ENCODE data around the gene ZFP92.

ZFP92 gene

DNA sequence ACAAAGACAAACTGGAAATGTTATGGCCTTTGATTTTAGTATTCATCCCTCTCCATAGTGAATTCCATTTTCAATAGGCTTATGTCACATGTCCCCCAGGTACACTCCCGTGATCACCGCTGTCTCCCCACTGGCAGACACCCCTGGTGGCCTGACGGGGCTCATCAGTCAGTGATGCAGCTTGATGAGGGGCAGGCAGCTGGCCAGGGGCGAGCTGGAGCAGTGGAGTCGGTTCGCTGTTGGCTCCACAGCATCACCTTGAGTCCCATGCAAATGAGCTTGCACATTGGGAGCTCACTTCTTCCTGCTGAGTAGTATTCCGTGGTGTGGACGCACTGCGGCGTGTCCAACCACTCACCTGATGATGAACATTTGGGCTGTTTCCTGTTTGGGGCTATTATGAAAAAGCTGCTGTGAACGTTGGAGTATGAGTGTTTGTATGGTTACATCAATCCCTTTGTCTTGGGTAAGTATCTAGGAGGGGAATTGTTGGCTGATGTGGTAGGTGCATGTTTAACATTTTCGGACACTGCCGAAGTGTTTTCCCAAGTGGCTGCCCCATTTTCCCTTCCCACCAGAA lies 29.4 kb downstream of the ZFP92 start:
- no peak for DNase-seq (ENCODE audit: low spot score)

GRCh38 chrX:153441296-153441695 lies 30.0 kb downstream of the ZFP92 start:
- no peak for DNase-seq (ENCODE audit: low spot score)

GRCh38 chrX:153441981-153442380 lies 30.7 kb downstream of the ZFP92 start:
- DNase-seq (ENCODE audit: low spot score) = no peak

DNA sequence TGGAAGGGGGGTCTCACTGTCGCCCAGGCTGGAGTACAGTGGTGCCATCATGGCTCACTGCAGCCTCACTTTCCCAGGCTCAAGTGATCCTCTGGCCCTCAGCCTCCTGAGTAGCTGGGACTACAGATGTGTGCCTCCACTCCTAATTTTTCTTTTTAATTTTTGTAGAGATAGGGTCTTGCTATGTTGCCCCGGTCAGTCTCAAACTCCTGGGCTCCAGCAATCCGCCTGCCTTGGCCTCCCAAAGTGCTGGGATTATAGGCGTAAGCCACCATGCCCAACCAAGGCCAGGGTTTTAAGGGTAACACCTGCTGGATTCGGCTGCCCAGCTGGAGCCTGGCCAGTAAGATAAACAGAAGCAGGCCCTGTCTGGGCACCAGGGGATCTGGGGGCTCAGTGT lies 31.2 kb downstream of the ZFP92 start:
- DNase-seq (ENCODE audit: low spot score) = no peak

- DNase-seq (ENCODE audit: low spot score) = no peak
Observed at GRCh38 chrX:153443476-153444332, 32.4 kb downstream of the ZFP92 start.

GRCh38 chrX:153444333-153445011 lies 33.2 kb downstream of the ZFP92 start:
- DNase-seq (ENCODE audit: low spot score) = no peak

- DNase-seq (ENCODE audit: low spot score) = no peak
Observed at GRCh38 chrX:153445106-153445855, 34.0 kb downstream of the ZFP92 start.

GRCh38 chrX:153445856-153446635 lies 34.8 kb downstream of the ZFP92 start, which contains the start of gene TREX2:
Gene TREX2, minus strand, starts transcription at chrX:153446056. Its CDS starts 626 bp downstream, at chrX:153445430.
- no peak for DNase-seq (ENCODE audit: low spot score)

- DNase-seq (ENCODE audit: low spot score) = no peak
Observed at GRCh38 chrX:153446636-153446936, 35.3 kb downstream of the ZFP92 start.

DNA sequence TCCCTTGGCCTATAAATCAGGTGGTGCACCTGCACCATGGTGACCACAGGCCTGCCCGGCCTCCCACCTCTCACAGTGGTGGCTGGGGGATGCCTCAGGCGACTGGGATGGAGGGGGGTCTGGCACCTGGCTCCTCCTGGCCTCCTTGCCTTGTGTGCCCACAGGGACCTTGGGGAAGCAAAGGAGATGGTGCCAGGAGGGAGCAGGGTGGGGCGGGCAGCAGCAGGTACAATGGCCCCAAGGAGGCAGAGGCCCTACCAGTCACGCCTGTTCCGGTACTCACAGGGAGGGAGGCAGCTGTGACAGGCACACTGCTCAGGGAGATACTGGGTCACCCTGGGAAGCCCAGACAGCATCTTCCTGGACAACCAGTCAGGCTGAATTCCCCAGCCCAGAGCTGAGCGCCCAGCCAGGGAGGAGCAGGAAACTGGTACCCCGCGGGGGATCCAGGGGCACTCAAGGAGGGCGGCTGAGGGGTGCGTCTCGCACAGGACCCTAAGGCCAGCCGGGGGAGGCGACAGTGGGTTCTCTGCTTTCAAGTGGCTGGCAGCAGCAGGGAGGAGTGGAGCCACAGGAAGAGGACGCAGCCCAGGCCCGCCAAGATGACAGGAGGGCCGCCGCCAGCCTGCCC lies 35.8 kb downstream of the ZFP92 start:
- DNase-seq (ENCODE audit: low spot score) = no peak

DNA sequence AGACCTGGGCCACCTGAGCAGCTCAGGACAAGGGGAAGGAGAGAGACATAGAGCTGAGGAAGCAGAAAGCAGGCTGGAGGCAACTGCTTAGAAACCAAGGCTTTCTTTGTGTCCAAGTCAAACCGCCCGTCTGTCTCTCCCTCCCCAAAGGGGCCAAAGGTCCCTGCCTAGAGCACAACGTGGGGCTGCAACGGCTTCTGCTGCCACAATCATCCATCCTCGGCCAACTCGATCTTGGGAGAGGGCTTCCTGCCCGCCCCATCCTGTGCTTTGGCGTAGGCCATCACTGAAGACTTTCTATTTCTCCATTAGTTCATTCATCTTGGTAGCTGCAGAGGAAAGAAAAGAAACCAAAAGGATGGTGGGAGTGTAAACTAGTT lies 36.3 kb downstream of the ZFP92 start:
- DNase-seq (ENCODE audit: low spot score) = no peak

DNA sequence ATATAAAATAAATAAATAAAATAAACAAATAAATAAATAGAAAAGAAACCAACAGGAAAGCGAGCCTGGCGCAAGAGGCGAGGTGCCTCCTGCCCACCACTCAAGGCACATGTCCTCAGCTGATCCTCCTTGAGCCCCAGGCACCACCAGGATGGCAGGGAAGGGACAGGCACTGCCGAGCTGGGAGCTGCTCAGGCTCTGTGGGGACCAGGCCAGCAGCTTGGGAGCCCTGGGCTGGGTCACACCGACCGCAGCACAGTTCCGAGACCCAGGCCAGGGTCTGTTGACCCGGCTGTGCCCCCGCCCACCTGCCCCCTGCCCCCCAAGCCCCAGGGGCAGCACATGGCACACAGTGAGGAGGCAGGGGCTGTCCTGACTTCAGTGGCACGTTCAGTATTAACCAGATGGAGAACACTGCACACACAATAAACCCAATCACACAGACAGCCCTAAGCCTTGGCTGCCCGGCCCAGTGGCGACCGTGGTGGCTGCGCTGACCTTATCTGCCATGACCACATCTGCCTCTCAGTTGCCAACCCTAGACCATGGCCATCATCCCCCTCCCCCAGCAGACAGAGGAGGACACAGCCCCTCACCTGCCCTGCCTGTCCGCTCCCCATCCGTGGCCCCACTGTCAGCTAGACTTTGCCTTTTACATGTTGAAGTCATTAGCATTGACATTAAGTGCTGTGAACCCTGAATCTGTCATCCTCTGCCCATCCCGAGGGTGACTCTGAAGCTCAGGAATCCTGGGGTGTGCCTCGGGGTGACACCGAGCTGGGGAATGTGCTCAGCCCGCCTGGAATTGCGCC lies 37.5 kb downstream of the ZFP92 start:
- no peak for DNase-seq (ENCODE audit: low spot score)

DNA sequence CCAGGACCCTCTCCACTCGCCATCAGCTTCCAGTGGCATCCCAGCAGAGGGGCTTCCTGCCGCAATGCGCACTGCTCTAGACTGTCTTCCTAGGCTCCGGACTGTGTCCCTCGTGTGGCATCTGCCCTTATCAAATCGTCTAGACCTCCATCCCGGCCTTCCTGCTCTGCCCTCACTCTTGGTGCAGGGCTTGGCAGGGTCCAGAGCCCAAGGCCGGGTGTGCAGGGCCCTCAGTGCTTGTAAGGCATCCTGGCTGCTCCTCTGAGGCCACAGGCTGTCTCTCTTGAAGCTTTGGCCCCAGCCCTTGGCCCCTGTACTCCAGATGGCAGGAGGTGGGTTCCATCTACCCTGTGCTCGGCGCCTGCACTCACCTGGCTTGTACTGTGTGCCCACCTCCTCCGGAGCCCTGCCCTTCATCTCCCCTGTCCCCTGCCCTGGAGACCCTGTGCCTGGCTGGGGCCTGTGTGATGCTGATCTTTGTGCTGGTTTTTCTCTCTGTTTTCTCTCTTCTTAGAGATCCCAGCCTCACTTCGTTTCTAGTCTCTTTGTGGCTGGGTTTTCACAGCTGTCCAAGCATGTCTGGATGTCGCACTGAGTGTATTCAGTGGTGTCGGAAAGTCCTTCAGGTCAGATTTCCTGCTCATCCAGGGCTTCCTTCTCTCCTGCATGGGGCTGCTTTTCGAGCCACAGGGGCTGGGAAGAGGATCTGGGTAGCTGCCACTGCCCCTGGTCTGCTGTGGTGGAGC lies 38.3 kb downstream of the ZFP92 start:
- DNase-seq (ENCODE audit: low spot score) = no peak

DNA sequence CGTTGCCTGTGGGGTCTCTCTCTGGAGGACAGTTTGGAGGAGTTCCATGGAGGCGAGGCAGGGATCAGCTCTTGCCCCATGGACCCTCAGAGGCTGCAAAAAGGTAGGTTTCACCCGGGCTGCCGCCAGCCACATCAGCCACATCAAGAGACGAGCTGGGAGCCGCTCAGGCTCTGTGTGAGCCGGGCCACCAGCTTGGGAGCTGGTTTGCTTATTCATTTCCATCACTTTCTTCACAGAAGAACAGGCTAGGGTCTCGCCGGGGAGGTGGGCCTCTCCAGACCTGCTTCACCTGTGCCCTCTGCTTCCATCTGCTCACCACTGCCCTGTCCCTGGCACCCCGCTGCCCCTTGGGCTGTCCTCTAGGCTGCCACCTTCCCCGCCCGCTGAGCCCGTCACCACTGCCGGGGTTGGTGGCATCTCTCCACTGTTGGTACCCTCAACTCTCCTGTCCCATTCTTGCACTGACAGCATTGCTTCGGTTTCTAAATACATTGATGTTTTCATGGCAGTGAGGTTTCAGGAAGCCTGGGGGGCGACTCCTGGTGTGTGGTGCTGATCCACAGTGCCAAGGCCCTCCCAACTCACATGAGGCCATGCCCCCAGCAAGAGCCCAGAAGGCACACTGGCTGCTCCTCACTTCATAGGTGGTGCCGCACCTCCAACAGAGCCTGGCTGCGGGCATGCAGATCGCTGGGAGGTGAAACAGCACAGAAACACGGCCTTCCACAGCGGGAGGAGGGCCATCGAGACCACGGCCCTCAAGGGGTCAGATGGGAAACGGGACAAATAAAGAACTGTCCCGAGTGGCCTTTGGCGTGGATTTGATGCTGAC lies 39.1 kb downstream of the ZFP92 start:
- no peak for DNase-seq (ENCODE audit: low spot score)

- DNase-seq (ENCODE audit: low spot score) = no peak
Observed at GRCh38 chrX:153450949-153451277, 39.6 kb downstream of the ZFP92 start.

- no peak for DNase-seq (ENCODE audit: low spot score)
Observed at GRCh38 chrX:153454901-153455550, 43.8 kb downstream of the ZFP92 start.

DNA sequence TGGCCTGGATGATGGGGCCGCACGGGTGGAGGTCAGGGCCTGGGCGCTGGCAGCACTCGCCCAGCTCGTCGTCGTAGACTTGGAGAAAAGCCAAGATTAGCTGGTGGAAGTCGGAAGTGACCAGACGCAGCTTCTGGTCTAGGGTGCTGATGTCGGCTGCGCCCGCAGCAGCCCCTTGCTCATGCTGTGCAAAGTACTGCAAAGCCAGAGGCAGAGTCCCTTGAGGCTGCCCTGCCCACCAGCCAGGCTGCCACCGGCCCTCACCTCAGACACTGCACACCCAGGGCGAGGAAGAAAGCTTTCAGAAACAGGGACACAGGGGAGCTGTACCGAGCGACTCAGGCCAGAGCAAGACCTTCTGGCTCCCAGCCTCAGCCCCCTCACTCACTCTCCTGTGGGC lies 44.3 kb downstream of the ZFP92 start:
- DNase-seq (ENCODE audit: low spot score) = no peak

DNA sequence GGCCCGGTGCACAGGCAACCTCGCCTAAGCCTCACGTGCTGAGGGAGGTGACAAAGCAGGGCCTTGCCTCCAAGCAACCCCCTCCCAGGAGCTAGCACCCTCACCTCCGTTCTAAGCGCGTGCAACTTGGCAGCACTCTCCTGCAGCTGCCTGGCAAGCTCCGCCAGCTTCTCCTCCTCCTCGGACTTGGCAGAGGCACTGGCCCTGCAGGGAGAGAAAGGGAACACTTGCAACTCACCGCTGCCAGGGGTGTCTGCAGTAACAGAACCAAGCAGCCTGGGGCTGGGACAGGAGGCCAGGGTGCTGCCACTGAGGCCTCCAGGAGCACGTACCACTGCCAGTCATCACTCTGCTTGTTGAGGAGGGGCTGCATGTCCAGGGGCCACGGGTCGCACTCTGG lies 44.9 kb downstream of the ZFP92 start:
- no peak for DNase-seq (ENCODE audit: low spot score)
